Measurements from ENCODE around the gene AIFM1. TPM values are rescaled to one million over a fixed set of nuclear protein-coding genes. Genes with fewer than 3 reads are reported as not detected.
A peak's percentile ranks its signal among the peaks of the same experiment; 100 is the strongest.

The AIFM1 gene
- total RNA-seq, 2 donors from 2014 or later, result 85.2 to 89.0 TPM

GRCh38 chrX:130108647-130109428, 56.8 kb downstream of the AIFM1 start:
- intact Hi-C loops (cut with DNase I), result no loop called here
- peak overlapping the region; percentile 54 for H3K4me3 ChIP-seq
- DNase-seq, result peak; percentile 70
- no peak for TF ChIP-seq CTCF (IDR thresholded peaks at IDR 0.05)
- H3K4me1 ChIP-seq, result no peaks in the 10 kb centered on the region
- H3K27ac ChIP-seq, result peak overlapping the region; percentile 90
- no peaks in the 10 kb centered on the region for H3K9me3 ChIP-seq
- H3K36me3 ChIP-seq, result no peaks in the 10 kb centered on the region
- peak overlapping the region; percentile 68 to 81 for H3K9ac ChIP-seq (ENCODE audit: low read depth in 2 of 2, low read length in 2 of 2)
- no peaks in the 10 kb centered on the region for H3K27me3 ChIP-seq

- Histone ChIP-seq H3K9me3 (no peaks in the 10 kb centered on the region), H3K9ac (ENCODE audit: low read depth in 2 of 2, low read length in 2 of 2) (no peak overlapping the region), H3K27ac (no peak overlapping the region), H3K4me3 (no peak overlapping the region), H3K27me3 (no peaks in the 10 kb centered on the region), H3K36me3 (no peaks in the 10 kb centered on the region), H3K4me1 (no peaks in the 10 kb centered on the region)
- TF ChIP-seq CTCF (IDR thresholded peaks at IDR 0.05), result no peak
- no peak for DNase-seq
- intact Hi-C loops (cut with DNase I), result no loop called here
These were observed 59.6 kb downstream of the AIFM1 start for GRCh38 chrX:130106071-130106470.

- no peaks in the 10 kb centered on the region for H3K4me1 ChIP-seq
- intact Hi-C loops (cut with DNase I), result no loop called here
- no peak overlapping the region for H3K27ac ChIP-seq
These were observed 60.4 kb downstream of the AIFM1 start for GRCh38 chrX:130105244-130105643.

GRCh38 chrX:130103605-130104004, 62.0 kb downstream of the AIFM1 start:
- DNase-seq, result no peak
- Histone ChIP-seq H3K27me3 (no peaks in the 10 kb centered on the region), H3K9me3 (no peaks in the 10 kb centered on the region), H3K36me3 (no peaks in the 10 kb centered on the region), H3K4me1 (no peaks in the 10 kb centered on the region), H3K9ac (ENCODE audit: low read depth in 2 of 2, low read length in 2 of 2) (no peak overlapping the region), H3K4me3 (no peak overlapping the region), H3K27ac (no peak overlapping the region)
- TF ChIP-seq CTCF (IDR thresholded peaks at IDR 0.05), result no peak
- intact Hi-C loops (cut with DNase I), result no loop called here

More at GRCh38 chrX:130105244-130105643, 60.4 kb downstream of the AIFM1 start:
- DNase-seq, result no peak
- Histone ChIP-seq H3K36me3 (no peaks in the 10 kb centered on the region), H3K4me3 (no peak overlapping the region), H3K9me3 (no peaks in the 10 kb centered on the region), H3K27me3 (no peaks in the 10 kb centered on the region), H3K9ac (ENCODE audit: low read depth in 2 of 2, low read length in 2 of 2) (no peak overlapping the region)
- no peak for TF ChIP-seq CTCF (IDR thresholded peaks at IDR 0.05)

GRCh38 chrX:130100180-130100579, 65.5 kb downstream of the AIFM1 start:
- TF ChIP-seq CTCF (IDR thresholded peaks at IDR 0.05), result no peak
- H3K27ac ChIP-seq, result no peak overlapping the region
- peak; percentile 67 for DNase-seq
- no peaks in the 10 kb centered on the region for H3K9me3 ChIP-seq
- no peaks in the 10 kb centered on the region for H3K4me1 ChIP-seq
- no peaks in the 10 kb centered on the region for H3K27me3 ChIP-seq
- no peak overlapping the region for H3K4me3 ChIP-seq
- H3K36me3 ChIP-seq, result no peaks in the 10 kb centered on the region
- H3K9ac ChIP-seq (ENCODE audit: low read depth in 2 of 2, low read length in 2 of 2), result no peak overlapping the region
- intact Hi-C loops (cut with DNase I), result no loop called here

Data from colonic mucosa (tissue), 4 donors.